Liver (tissue), 9 donors: ENCODE results near the gene MRPL30. TPM values are rescaled to one million over a fixed set of nuclear protein-coding genes. Genes with fewer than 3 reads are reported as not detected.

Source experiments
- DNase-seq: peaks from one replicate; pipeline ENCODE4 v3.0.0-alpha.2; 2017; ENCODE audit warnings: low spot score
- H3K27ac ChIP-seq, 2 donors: one replicate each; pipeline ENCODE4 v1.7.0; 2013; ENCODE audit warnings: inconsistent platforms in 2 of 2, low read length in 2 of 2, control low read depth in 1 of 2, low read depth in 1 of 2, mild to moderate bottlenecking in 1 of 2
- H3K27me3 ChIP-seq, 4 donors: one replicate each; pipeline versions ENCODE4 v1.6.1 to v1.7.0; 2013; ENCODE audit warnings: low read length in 3 of 4, inconsistent platforms in 1 of 4, mild to moderate bottlenecking in 1 of 4, moderate library complexity in 1 of 4; ENCODE audit not compliant: control insufficient read depth in 4 of 4, insufficient read depth in 4 of 4
- H3K36me3 ChIP-seq, 4 donors: one replicate each; pipeline versions ENCODE4 v1.6.1 to v1.7.0; 2013; ENCODE audit warnings: low read length in 3 of 4, mild to moderate bottlenecking in 3 of 4, low read depth in 1 of 4, moderate library complexity in 1 of 4; ENCODE audit not compliant: control insufficient read depth in 4 of 4, insufficient read depth in 3 of 4
- H3K4me1 ChIP-seq, 4 donors: one replicate each; pipeline versions ENCODE4 v1.6.1 to v1.7.0; 2013; ENCODE audit warnings: low read length in 3 of 4, mild to moderate bottlenecking in 3 of 4, moderate library complexity in 1 of 4; ENCODE audit not compliant: control insufficient read depth in 4 of 4, insufficient read depth in 4 of 4
- H3K4me3 ChIP-seq, 3 donors: one replicate each; pipeline versions ENCODE4 v1.6.1 to v1.7.0; 2013; ENCODE audit warnings: low read length in 3 of 3, control low read depth in 1 of 3, low read depth in 1 of 3, mild to moderate bottlenecking in 1 of 3
- H3K9ac ChIP-seq, 2 donors: one replicate each; pipeline ENCODE4 v1.7.0; 2013; ENCODE audit warnings: low read length in 2 of 2, mild to moderate bottlenecking in 2 of 2, moderate library complexity in 2 of 2, control low read depth in 1 of 2, low read depth in 1 of 2
- H3K9me3 ChIP-seq, 4 donors: one replicate each; pipeline versions ENCODE4 v1.6.1 to v1.7.0; 2013; ENCODE audit warnings: low read length in 3 of 4; ENCODE audit not compliant: control insufficient read depth in 4 of 4
- EGR1 ChIP-seq, 2 donors: IDR thresholded peaks; 2 replicates each; pipeline ENCODE4 v1.6.1; 2016 to 2018; ENCODE audit warnings: antibody characterized with exemption in 2 of 2, low read depth in 2 of 2
- FOXA1 ChIP-seq: IDR thresholded peaks from 2 replicates; pipeline ENCODE4 v1.6.1; 2016; ENCODE audit warnings: antibody characterized with exemption
- FOXA2 ChIP-seq: IDR thresholded peaks from 2 replicates; pipeline ENCODE4 v1.6.1; 2016; ENCODE audit warnings: antibody characterized with exemption
- GABPA ChIP-seq, 2 donors: IDR thresholded peaks in 1 of 2; conservative IDR thresholded peaks in 1 of 2; 2 replicates each; pipeline ENCODE4 v1.6.1; 2016; ENCODE audit warnings: antibody characterized with exemption in 2 of 2, mild to moderate bottlenecking in 1 of 2, moderate library complexity in 1 of 2
- HNF4A ChIP-seq, 2 donors: conservative IDR thresholded peaks; 2 replicates each; pipeline ENCODE4 v1.6.1; 2016; ENCODE audit warnings: antibody characterized with exemption in 2 of 2, mild to moderate bottlenecking in 2 of 2
- HNF4G ChIP-seq: IDR thresholded peaks from 2 replicates; pipeline ENCODE4 v1.6.1; 2016; ENCODE audit warnings: antibody characterized with exemption
- JUND ChIP-seq, 2 donors: IDR thresholded peaks; 2 replicates each; pipeline ENCODE4 v1.6.1; 2016; ENCODE audit warnings: antibody characterized with exemption in 2 of 2
- MAX ChIP-seq: IDR thresholded peaks from 2 replicates; pipeline ENCODE4 v1.6.1; 2016; ENCODE audit warnings: antibody characterized with exemption
- NR2F2 ChIP-seq: IDR thresholded peaks from 2 replicates; pipeline ENCODE4 v1.6.1; 2016; ENCODE audit warnings: antibody characterized with exemption
- RAD21 ChIP-seq, 2 donors: IDR thresholded peaks; 2 replicates each; pipeline ENCODE4 v1.6.1; 2016; ENCODE audit warnings: antibody characterized with exemption in 2 of 2, mild to moderate bottlenecking in 2 of 2
- RXRA ChIP-seq, 2 donors: IDR thresholded peaks; 2 replicates each; pipeline ENCODE4 v1.6.1; 2017 to 2018; ENCODE audit warnings: antibody characterized with exemption in 2 of 2, mild to moderate bottlenecking in 1 of 2
- SP1 ChIP-seq: IDR thresholded peaks from 2 replicates; pipeline ENCODE4 v1.6.1; 2018; ENCODE audit warnings: antibody characterized with exemption, mild to moderate bottlenecking
- TAF1 ChIP-seq: conservative IDR thresholded peaks from 2 replicates; pipeline ENCODE4 v1.6.1; 2016; ENCODE audit warnings: antibody characterized with exemption, mild to moderate bottlenecking
- YY1 ChIP-seq: IDR thresholded peaks from 2 replicates; pipeline ENCODE4 v1.6.1; 2016; ENCODE audit warnings: antibody characterized with exemption, mild to moderate bottlenecking
- ZBTB33 ChIP-seq: IDR thresholded peaks from 2 replicates; pipeline ENCODE4 v1.6.1; 2016; ENCODE audit warnings: antibody characterized with exemption
- WGBS: extraction: QIAGEN DNeasy Blood & Tissue Kit; methylation state at CpG from one replicate; pipeline ENCODE4 v1.1.7; 2013; 5-methylcytosine and 5-hydroxymethylcytosine counted together
- polyA plus RNA-seq, 2 donors: library from polyadenylated mRNA; stranded (reverse) in 1 of 2; unstranded in 1 of 2; fragments of 200-250 nt in 1 of 2; fragments of >200 nt in 1 of 2; fragmentation: Nextera tagmentation in 1 of 2; extraction: Ambion mirVana in 1 of 2; gene quantifications; one replicate each; pipeline versions ENCODE4 v1.2.1 to v1.2.3, GENCODE V29; 2013 to 2015
- total RNA-seq, 2 donors: library from RNA; depleted of rRNA; stranded (reverse); fragments of >200 nt; gene quantifications; one replicate each; pipeline ENCODE4 v1.2.3, GENCODE V29; 2014
- TF ChIP-seq, protein P1 (sequence below): fragments of 150-350 bp; IDR thresholded peaks from 2 replicates; pipeline ENCODE4 v1.5.1; 2017; ENCODE audit warnings: improper control_type of control experiment, low read depth, low read length; ENCODE audit not compliant: missing input control
- TF ChIP-seq, protein P2 (sequence below): IDR thresholded peaks from 2 replicates; pipeline ENCODE4 v1.6.1; 2016; ENCODE audit warnings: antibody characterized with exemption, mild to moderate bottlenecking
- TF ChIP-seq, protein P3 (sequence below): IDR thresholded peaks from 2 replicates; pipeline ENCODE4 v1.6.1; 2016; ENCODE audit warnings: antibody characterized with exemption
- donor health status: healthy.
- donor health status: healthy.
- donor health status: healthy.
- donor health status: healthy.
- donor health status: healthy.

Gene MRPL30
- total and polyA plus RNA-seq, 4 donors, result 11.7 to 21.0 (median 16.8) TPM

GRCh38 chr2:99154643-99155536, 26.1 kb upstream of the MRPL30 start, which contains the start of the genes LIPT1 and TSGA10:
Gene LIPT1 (plus strand): TSS chr2:99154967. CDS start chr2:99161958, 6,991 bp downstream.
Gene TSGA10 (minus strand): TSS chr2:99154942. CDS start chr2:99109439, 45,503 bp downstream.
- H3K27ac ChIP-seq, result peak within 1 kb of the TSS; percentile 94 to 99
- H3K9ac ChIP-seq, result peak within 1 kb of the TSS; percentile 76 to 99
- WGBS, result under 1% methylated on average over 70 of the region's 70 CpGs
- H3K4me1 ChIP-seq, result peaks cover 0 to 16% (median 12%) of the 10 kb centered on the region in 4 donors
- peak within 1 kb of the TSS; percentile 87 to 100 (median 91) for H3K4me3 ChIP-seq
- peak; percentile 88 for DNase-seq
- no peaks in the 10 kb centered on the region for H3K9me3 ChIP-seq
- H3K27me3 ChIP-seq, result no peaks in the 10 kb centered on the region
- peaks cover 0 to 11% (median 7%) of the 10 kb centered on the region in 4 donors for H3K36me3 ChIP-seq
- TF ChIP-seq RAD21 (IDR thresholded peaks at IDR 0.05) (peak in 1 of 2 donors; percentile 6), SP1 (peak; percentile 67), ZBTB33 (peak; percentile 75), HNF4G (no peak), RXRA (IDR thresholded peaks at IDR 0.05) (peak; percentile 45 to 59), EGR1 (IDR thresholded peaks at IDR 0.05; ENCODE audit: low read depth in 2 of 2) (peak; percentile 98), JUND (IDR thresholded peaks at IDR 0.05) (peak; percentile 56 to 67), GABPA (IDR thresholded peaks at IDR 0.05 in 1 of 2, conservative IDR thresholded peaks at IDR 0.05 in 1 of 2) (peak; percentile 84 to 96), FOXA1 (peak; percentile 8), NR2F2 (peak; percentile 53), FOXA2 (no peak), YY1 (peak; percentile 42), TAF1 (no peak), HNF4A (conservative IDR thresholded peaks at IDR 0.05) (peak in 1 of 2 donors; percentile 15), MAX (peak; percentile 86)
- TF ChIP-seq, protein P1, sequence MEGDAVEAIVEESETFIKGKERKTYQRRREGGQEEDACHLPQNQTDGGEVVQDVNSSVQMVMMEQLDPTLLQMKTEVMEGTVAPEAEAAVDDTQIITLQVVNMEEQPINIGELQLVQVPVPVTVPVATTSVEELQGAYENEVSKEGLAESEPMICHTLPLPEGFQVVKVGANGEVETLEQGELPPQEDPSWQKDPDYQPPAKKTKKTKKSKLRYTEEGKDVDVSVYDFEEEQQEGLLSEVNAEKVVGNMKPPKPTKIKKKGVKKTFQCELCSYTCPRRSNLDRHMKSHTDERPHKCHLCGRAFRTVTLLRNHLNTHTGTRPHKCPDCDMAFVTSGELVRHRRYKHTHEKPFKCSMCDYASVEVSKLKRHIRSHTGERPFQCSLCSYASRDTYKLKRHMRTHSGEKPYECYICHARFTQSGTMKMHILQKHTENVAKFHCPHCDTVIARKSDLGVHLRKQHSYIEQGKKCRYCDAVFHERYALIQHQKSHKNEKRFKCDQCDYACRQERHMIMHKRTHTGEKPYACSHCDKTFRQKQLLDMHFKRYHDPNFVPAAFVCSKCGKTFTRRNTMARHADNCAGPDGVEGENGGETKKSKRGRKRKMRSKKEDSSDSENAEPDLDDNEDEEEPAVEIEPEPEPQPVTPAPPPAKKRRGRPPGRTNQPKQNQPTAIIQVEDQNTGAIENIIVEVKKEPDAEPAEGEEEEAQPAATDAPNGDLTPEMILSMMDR, result peak; percentile 3
- TF ChIP-seq, protein P2, sequence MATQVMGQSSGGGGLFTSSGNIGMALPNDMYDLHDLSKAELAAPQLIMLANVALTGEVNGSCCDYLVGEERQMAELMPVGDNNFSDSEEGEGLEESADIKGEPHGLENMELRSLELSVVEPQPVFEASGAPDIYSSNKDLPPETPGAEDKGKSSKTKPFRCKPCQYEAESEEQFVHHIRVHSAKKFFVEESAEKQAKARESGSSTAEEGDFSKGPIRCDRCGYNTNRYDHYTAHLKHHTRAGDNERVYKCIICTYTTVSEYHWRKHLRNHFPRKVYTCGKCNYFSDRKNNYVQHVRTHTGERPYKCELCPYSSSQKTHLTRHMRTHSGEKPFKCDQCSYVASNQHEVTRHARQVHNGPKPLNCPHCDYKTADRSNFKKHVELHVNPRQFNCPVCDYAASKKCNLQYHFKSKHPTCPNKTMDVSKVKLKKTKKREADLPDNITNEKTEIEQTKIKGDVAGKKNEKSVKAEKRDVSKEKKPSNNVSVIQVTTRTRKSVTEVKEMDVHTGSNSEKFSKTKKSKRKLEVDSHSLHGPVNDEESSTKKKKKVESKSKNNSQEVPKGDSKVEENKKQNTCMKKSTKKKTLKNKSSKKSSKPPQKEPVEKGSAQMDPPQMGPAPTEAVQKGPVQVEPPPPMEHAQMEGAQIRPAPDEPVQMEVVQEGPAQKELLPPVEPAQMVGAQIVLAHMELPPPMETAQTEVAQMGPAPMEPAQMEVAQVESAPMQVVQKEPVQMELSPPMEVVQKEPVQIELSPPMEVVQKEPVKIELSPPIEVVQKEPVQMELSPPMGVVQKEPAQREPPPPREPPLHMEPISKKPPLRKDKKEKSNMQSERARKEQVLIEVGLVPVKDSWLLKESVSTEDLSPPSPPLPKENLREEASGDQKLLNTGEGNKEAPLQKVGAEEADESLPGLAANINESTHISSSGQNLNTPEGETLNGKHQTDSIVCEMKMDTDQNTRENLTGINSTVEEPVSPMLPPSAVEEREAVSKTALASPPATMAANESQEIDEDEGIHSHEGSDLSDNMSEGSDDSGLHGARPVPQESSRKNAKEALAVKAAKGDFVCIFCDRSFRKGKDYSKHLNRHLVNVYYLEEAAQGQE, result peak; percentile 77
- TF ChIP-seq, protein P3, sequence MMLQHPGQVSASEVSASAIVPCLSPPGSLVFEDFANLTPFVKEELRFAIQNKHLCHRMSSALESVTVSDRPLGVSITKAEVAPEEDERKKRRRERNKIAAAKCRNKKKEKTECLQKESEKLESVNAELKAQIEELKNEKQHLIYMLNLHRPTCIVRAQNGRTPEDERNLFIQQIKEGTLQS, result peak; percentile 28
